HL-60 (cell line): ENCODE measurements around the gene PSMB10.

Experiments
- DNase-seq, 2 experiments: peaks; one replicate each; pipeline ENCODE4 v3.0.0-alpha.2; 2010 to 2020; ENCODE audit warnings: low read depth in 1 of 2, low spot score in 1 of 2
- H3K27ac ChIP-seq: fragments of 250-450 bp; sonication (Bioruptor Pico); replicated peaks from 2 replicates; pipeline ENCODE4 v1.5.1; 2020; ENCODE audit warnings: mild to moderate bottlenecking, moderate library complexity
- H3K27me3 ChIP-seq: fragments of 250-450 bp; sonication (Bioruptor Pico); 2 replicates; pipeline ENCODE4 v1.5.1; 2021; ENCODE audit warnings: mild to moderate bottlenecking, moderate library complexity; ENCODE audit not compliant: insufficient read depth, poor library complexity, severe bottlenecking
- H3K4me3 ChIP-seq: replicated peaks from 2 replicates; pipeline ENCODE4 v1.5.1; 2011; ENCODE audit warnings: mild to moderate bottlenecking, control low read depth, low read length; ENCODE audit not compliant: insufficient read depth
- GABPA ChIP-seq: IDR thresholded peaks from 2 replicates; pipeline ENCODE4 v1.6.1; 2012; ENCODE audit warnings: low read depth
- POLR2AphosphoS5 ChIP-seq: IDR thresholded peaks from 2 replicates; pipeline ENCODE4 v1.6.1; 2012; ENCODE audit warnings: low read depth
- SPI1 ChIP-seq: IDR thresholded peaks from 2 replicates; pipeline ENCODE4 v1.6.1; 2012; ENCODE audit warnings: low read depth, mild to moderate bottlenecking, borderline replicate concordance
- TF ChIP-seq, protein P1 (sequence below): IDR thresholded peaks from one replicate; pipeline ENCODE4 v1.5.1; 2011; ENCODE audit warnings: low read length, control low read depth, inconsistent platforms; ENCODE audit not compliant: insufficient read depth
- TF ChIP-seq, protein P2 (sequence below): IDR thresholded peaks from 2 replicates; pipeline ENCODE4 v1.6.1; 2012; ENCODE audit warnings: low read depth; ENCODE audit not compliant: insufficient replicate concordance

PSMB10 gene

DNA sequence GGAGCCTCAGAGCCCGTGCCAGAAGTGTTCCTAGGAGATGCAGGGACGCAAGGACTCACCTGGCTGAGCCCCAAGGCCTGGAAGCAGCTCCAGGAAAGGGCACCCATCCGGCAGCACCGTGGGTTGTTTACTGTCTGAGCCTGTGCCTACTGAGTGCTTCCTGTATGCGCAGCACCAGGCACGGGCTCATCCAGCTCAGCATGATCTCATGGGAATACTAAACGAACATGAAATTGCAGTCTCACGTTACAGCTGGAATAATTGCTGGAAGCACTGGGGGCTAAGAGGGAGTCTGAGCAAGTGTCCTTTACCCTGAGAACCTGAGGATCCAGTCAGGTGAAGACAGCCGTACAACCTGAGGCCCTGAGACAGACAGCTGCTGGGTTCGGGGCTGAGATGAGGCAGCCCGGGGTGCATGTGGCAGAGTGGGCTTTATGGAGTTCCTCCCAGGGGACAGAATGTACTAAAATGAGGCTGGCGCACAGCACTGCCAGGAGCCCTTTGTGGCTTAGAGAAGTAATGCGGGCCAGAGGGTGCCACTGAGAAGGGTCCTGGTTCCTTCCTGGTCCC is 10.4 kb downstream of the PSMB10 start:
- no peak overlapping the region for H3K27ac ChIP-seq
- DNase-seq: no peak
- TF ChIP-seq GABPA (no peak), SPI1 (no peak), POLR2AphosphoS5 (no peak)
- TF ChIP-seq, protein P1, sequence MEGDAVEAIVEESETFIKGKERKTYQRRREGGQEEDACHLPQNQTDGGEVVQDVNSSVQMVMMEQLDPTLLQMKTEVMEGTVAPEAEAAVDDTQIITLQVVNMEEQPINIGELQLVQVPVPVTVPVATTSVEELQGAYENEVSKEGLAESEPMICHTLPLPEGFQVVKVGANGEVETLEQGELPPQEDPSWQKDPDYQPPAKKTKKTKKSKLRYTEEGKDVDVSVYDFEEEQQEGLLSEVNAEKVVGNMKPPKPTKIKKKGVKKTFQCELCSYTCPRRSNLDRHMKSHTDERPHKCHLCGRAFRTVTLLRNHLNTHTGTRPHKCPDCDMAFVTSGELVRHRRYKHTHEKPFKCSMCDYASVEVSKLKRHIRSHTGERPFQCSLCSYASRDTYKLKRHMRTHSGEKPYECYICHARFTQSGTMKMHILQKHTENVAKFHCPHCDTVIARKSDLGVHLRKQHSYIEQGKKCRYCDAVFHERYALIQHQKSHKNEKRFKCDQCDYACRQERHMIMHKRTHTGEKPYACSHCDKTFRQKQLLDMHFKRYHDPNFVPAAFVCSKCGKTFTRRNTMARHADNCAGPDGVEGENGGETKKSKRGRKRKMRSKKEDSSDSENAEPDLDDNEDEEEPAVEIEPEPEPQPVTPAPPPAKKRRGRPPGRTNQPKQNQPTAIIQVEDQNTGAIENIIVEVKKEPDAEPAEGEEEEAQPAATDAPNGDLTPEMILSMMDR: no peak
- TF ChIP-seq, protein P2, sequence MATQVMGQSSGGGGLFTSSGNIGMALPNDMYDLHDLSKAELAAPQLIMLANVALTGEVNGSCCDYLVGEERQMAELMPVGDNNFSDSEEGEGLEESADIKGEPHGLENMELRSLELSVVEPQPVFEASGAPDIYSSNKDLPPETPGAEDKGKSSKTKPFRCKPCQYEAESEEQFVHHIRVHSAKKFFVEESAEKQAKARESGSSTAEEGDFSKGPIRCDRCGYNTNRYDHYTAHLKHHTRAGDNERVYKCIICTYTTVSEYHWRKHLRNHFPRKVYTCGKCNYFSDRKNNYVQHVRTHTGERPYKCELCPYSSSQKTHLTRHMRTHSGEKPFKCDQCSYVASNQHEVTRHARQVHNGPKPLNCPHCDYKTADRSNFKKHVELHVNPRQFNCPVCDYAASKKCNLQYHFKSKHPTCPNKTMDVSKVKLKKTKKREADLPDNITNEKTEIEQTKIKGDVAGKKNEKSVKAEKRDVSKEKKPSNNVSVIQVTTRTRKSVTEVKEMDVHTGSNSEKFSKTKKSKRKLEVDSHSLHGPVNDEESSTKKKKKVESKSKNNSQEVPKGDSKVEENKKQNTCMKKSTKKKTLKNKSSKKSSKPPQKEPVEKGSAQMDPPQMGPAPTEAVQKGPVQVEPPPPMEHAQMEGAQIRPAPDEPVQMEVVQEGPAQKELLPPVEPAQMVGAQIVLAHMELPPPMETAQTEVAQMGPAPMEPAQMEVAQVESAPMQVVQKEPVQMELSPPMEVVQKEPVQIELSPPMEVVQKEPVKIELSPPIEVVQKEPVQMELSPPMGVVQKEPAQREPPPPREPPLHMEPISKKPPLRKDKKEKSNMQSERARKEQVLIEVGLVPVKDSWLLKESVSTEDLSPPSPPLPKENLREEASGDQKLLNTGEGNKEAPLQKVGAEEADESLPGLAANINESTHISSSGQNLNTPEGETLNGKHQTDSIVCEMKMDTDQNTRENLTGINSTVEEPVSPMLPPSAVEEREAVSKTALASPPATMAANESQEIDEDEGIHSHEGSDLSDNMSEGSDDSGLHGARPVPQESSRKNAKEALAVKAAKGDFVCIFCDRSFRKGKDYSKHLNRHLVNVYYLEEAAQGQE: no peak
- H3K27me3 ChIP-seq: no peaks in the 10 kb centered on the region
- H3K4me3 ChIP-seq: no peak overlapping the region

DNA sequence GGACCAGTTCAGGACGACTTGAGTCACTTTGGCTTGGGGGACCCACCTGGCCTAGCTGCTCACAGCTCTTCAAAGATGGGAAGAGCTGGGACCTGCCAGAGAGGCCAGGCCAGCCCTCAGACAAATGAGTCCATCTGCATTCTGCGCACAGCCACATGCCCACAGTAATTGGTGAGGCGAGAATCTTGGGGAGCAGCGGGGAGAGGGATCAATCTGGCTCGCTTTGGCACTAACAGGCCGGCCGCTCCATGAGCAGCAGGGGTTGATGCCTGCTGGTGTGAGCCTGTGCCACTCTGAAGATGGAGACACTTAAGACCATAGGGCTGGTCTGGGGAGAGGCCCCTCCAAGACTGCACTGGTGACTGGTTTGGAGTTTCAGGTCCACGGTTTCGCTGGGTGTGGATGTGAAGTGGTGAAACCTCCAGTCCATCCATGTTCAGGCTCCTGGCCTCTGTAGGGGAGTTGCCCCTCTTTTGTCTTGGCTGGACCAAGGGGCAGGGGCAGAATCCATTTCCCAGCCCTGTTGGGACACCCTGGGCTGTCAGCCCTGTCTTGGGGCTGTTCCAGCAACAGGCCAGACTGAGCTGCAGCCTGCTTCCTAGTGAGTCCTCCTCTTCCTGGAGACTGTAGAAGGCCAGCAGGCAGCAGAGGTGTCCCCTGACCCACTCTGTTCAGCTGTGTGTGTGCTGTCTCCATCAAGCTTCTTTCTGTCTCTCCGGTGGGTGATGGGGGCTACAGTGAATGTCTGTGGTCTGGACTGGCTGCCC is 12.3 kb downstream of the PSMB10 start:
- no peak for DNase-seq
- H3K27me3 ChIP-seq: no peaks in the 10 kb centered on the region
- no peak overlapping the region for H3K27ac ChIP-seq
- no peak overlapping the region for H3K4me3 ChIP-seq
- TF ChIP-seq POLR2AphosphoS5 (no peak), GABPA (no peak), SPI1 (no peak)
- TF ChIP-seq, protein P1: no peak
- TF ChIP-seq, protein P2: no peak

DNA sequence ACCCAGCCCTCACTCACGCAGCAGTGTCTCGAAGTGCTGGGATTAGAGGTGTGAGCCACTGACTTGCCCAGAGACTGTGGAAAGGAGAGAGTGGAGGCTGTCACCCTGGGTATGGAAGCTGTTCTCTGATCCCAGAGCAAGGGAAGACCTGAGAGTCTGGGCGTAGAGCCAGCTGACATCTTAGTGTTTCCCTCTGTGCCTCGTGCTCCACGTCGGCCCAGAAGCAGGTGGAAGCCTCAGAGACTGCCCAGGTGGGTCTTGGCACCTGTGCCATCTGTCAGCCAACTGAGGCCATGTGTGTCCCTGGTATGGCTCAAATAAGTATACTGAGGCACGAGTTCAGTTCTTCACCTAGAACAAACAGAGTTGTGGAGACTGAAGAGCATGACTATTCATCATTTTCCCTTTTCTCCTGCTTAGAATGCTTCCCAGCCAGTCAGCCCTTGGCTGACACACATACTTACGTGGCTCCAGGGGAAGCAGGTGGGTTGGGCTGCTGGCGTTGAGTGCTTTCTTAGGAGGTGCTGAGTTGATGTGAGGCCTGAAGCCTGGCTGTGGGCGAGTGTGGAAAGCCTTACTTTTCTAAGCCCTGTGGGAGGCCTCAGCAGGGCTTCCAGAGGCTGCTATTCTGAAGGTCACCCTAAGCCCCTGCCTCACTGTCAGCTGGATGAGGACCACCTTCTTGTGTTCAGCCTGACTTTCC is 13.1 kb downstream of the PSMB10 start:
- no peak for DNase-seq
- no peak overlapping the region for H3K4me3 ChIP-seq

More for the DNA sequence above, 13.1 kb downstream of the PSMB10 start:
- Histone ChIP-seq H3K27me3 (no peaks in the 10 kb centered on the region), H3K27ac (no peak overlapping the region)
- TF ChIP-seq, protein P2: no peak
- TF ChIP-seq GABPA: no peak
- TF ChIP-seq, protein P1: no peak
- TF ChIP-seq SPI1: no peak
- no peak for TF ChIP-seq POLR2AphosphoS5
